ENCODE data around the gene B4GALT3. TPM values are rescaled to one million over a fixed set of nuclear protein-coding genes. Genes with fewer than 3 reads are reported as not detected.

The B4GALT3 gene
- total and polyA plus RNA-seq, 2 of the 8 experiments (the other 6 are each of a cell fraction or from before 2014, with no cell fraction given): 42.3 to 43.0 TPM

- TF ChIP-seq CTCF (IDR thresholded peaks at IDR 0.05; ENCODE audit: control extremely low read depth in 1 of 3, insufficient read depth in 1 of 3, low read depth in 1 of 3, low read length in 3 of 3) (no peak), CBX5 (IDR thresholded peaks at IDR 0.05; ENCODE audit: low read depth, low read length) (no peak), BCL11A (IDR thresholded peaks at IDR 0.05; ENCODE audit: low read depth in 2 of 2, low read length in 2 of 2) (no peak)
Observed at GRCh38 chr1:161127649-161128048, 49.7 kb downstream of the B4GALT3 start (continued).

All from H1 (cell line).